SK-N-MC (cell line): ENCODE results near the gene AJAP1.
"Not testable (repeated sequence)": the region's sequence is repeated elsewhere in the genome, so short reads cannot be mapped to it uniquely, and the experiment has no call there.

ENCODE experiments used
- DNase-seq: peaks from one replicate; pipeline ENCODE4 v3.0.0-alpha.2; 2011; ENCODE audit warnings: low read depth, low spot score
- H3K27ac ChIP-seq: fragments of 200-600 bp; sonication (generic); 2 replicates; pipeline ENCODE4 v1.5.1; 2016; ENCODE audit warnings: mixed run types
- H3K36me3 ChIP-seq: fragments of 200-600 bp; sonication (generic); 2 replicates; pipeline ENCODE4 v1.6.1; 2017; ENCODE audit warnings: antibody characterized with exemption, low read length, mixed read lengths; ENCODE audit not compliant: insufficient read depth
- H3K4me3 ChIP-seq: fragments of 200-600 bp; sonication (generic); 2 replicates; pipeline ENCODE4 v1.5.1; 2016
- H3K9ac ChIP-seq: fragments of 200-600 bp; sonication (generic); 2 replicates; pipeline ENCODE4 v1.8.0; 2017; ENCODE audit warnings: mixed run types, mixed read lengths; ENCODE audit not compliant: insufficient read length
- H3K9me3 ChIP-seq: fragments of 200-600 bp; sonication (generic); 2 replicates; pipeline ENCODE4 v1.6.1; 2017; ENCODE audit warnings: low read depth, mild to moderate bottlenecking, antibody characterized with exemption, low read length, moderate library complexity, mixed read lengths
- EZH2 ChIP-seq: fragments of 200-600 bp; sonication (generic); IDR thresholded peaks from one replicate; pipeline ENCODE4 v1.6.1; 2017; ENCODE audit warnings: antibody characterized with exemption
- FOXP2 ChIP-seq: optimal IDR thresholded peaks from 2 replicates; pipeline ENCODE3; 2011; ENCODE audit warnings: mild to moderate bottlenecking, moderate library complexity; ENCODE audit not compliant: insufficient read depth; ENCODE audit errors: extremely low read length, control extremely low read depth
- POLR2AphosphoS5 ChIP-seq: IDR thresholded peaks from 2 replicates; pipeline ENCODE4 v1.6.1; 2012; ENCODE audit warnings: mild to moderate bottlenecking, low read depth, low read length, borderline replicate concordance

Gene AJAP1

GRCh38 chr1:4615501-4615900 is 38.9 kb upstream of the AJAP1 start:
- no peak for DNase-seq
- no peaks in the 10 kb centered on the region for H3K36me3 ChIP-seq
- H3K9me3 ChIP-seq = no peaks in the 10 kb centered on the region
- H3K27ac ChIP-seq = no peak overlapping the region
- H3K9ac ChIP-seq = no peak overlapping the region
- TF ChIP-seq EZH2 (no peak), POLR2AphosphoS5 (no peak), FOXP2 (no peak)
- no peak overlapping the region for H3K4me3 ChIP-seq

- no peaks in the 10 kb centered on the region for H3K36me3 ChIP-seq
- H3K27ac ChIP-seq = no peak overlapping the region
- TF ChIP-seq POLR2AphosphoS5 (no peak), FOXP2 (no peak), EZH2 (no peak)
- H3K4me3 ChIP-seq = no peak overlapping the region
- no peak for DNase-seq
- no peaks in the 10 kb centered on the region for H3K9me3 ChIP-seq
- no peak overlapping the region for H3K9ac ChIP-seq
Measured at GRCh38 chr1:4616831-4617465, 37.5 kb upstream of the AJAP1 start.

- DNase-seq = no peak
- Histone ChIP-seq H3K9me3 (no peaks in the 10 kb centered on the region), H3K4me3 (no peak overlapping the region), H3K9ac (no peak overlapping the region), H3K36me3 (no peaks in the 10 kb centered on the region), H3K27ac (no peak overlapping the region)
- no peak for TF ChIP-seq FOXP2
- TF ChIP-seq POLR2AphosphoS5 = no peak
- no peak for TF ChIP-seq EZH2
Measured at GRCh38 chr1:4617506-4617905, 36.9 kb upstream of the AJAP1 start.

- H3K36me3 ChIP-seq, H3K9me3 ChIP-seq, H3K9ac ChIP-seq, H3K27ac ChIP-seq, H3K4me3 ChIP-seq, DNase-seq: not testable (repeated sequence)
Measured at GRCh38 chr1:4618827-4619226, 35.6 kb upstream of the AJAP1 start.

GRCh38 chr1:4621646-4622045 is 32.8 kb upstream of the AJAP1 start:
- no peak overlapping the region for H3K27ac ChIP-seq
- no peaks in the 10 kb centered on the region for H3K36me3 ChIP-seq
- no peak for DNase-seq
- no peak for TF ChIP-seq POLR2AphosphoS5
- no peak for TF ChIP-seq FOXP2
- no peak for TF ChIP-seq EZH2
- H3K4me3 ChIP-seq = no peak overlapping the region
- no peak overlapping the region for H3K9ac ChIP-seq
- no peaks in the 10 kb centered on the region for H3K9me3 ChIP-seq

- TF ChIP-seq POLR2AphosphoS5 = no peak
- no peak for TF ChIP-seq FOXP2
- TF ChIP-seq EZH2 = no peak
- Histone ChIP-seq H3K27ac (no peak overlapping the region), H3K9ac (no peak overlapping the region), H3K9me3 (no peaks in the 10 kb centered on the region), H3K4me3 (no peak overlapping the region), H3K36me3 (no peaks in the 10 kb centered on the region)
- no peak for DNase-seq
Measured at GRCh38 chr1:4622821-4623220, 31.6 kb upstream of the AJAP1 start.

- H3K36me3 ChIP-seq = no peaks in the 10 kb centered on the region
- H3K27ac ChIP-seq = no peak overlapping the region
- no peak for DNase-seq
- no peaks in the 10 kb centered on the region for H3K9me3 ChIP-seq
- no peak for TF ChIP-seq FOXP2
- no peak for TF ChIP-seq POLR2AphosphoS5
- TF ChIP-seq EZH2 = no peak
- no peak overlapping the region for H3K4me3 ChIP-seq
- no peak overlapping the region for H3K9ac ChIP-seq
Measured at GRCh38 chr1:4624141-4624715, 30.2 kb upstream of the AJAP1 start.

- H3K27ac ChIP-seq = no peak overlapping the region
- DNase-seq = no peak
- TF ChIP-seq POLR2AphosphoS5 = no peak
- TF ChIP-seq EZH2 = no peak
- no peak for TF ChIP-seq FOXP2
- no peak overlapping the region for H3K9ac ChIP-seq
- no peaks in the 10 kb centered on the region for H3K9me3 ChIP-seq
- H3K36me3 ChIP-seq = no peaks in the 10 kb centered on the region
- no peak overlapping the region for H3K4me3 ChIP-seq
Measured at GRCh38 chr1:4624801-4625200, 29.6 kb upstream of the AJAP1 start.

GRCh38 chr1:4626061-4626460 is 28.3 kb upstream of the AJAP1 start:
- Histone ChIP-seq H3K9ac (no peak overlapping the region), H3K27ac (no peak overlapping the region), H3K36me3 (no peaks in the 10 kb centered on the region), H3K4me3 (no peak overlapping the region), H3K9me3 (no peaks in the 10 kb centered on the region)
- no peak for DNase-seq
- TF ChIP-seq POLR2AphosphoS5 (no peak), FOXP2 (no peak), EZH2 (no peak)
